Loucy (cell line): ENCODE data around the gene UBE2F.
"Not testable (repeated sequence)": the region's sequence is repeated elsewhere in the genome, so short reads cannot be mapped to it uniquely, and the experiment has no call there.

Source experiments
- H2AFZ ChIP-seq: fragments of 200-600 bp; sonication (generic); 2 replicates; pipeline ENCODE4 v1.6.0; 2016; ENCODE audit warnings: antibody characterized with exemption, mild to moderate bottlenecking, low read length, moderate library complexity
- H3F3A ChIP-seq: fragments of 200-600 bp; 2 replicates; pipeline ENCODE4 v1.6.0; 2016; ENCODE audit warnings: antibody characterized with exemption, low read depth, mild to moderate bottlenecking
- H3K27me3 ChIP-seq: fragments of 200-600 bp; sonication (generic); 2 replicates; pipeline ENCODE4 v1.6.1; 2014; ENCODE audit warnings: low read length, mild to moderate bottlenecking; ENCODE audit not compliant: insufficient read depth, poor library complexity, severe bottlenecking
- H3K36me3 ChIP-seq: fragments of 200-600 bp; sonication (generic); 2 replicates; pipeline ENCODE4 v1.6.1; 2016; ENCODE audit warnings: low read length; ENCODE audit not compliant: insufficient read depth
- H3K4me1 ChIP-seq: fragments of 200-600 bp; sonication (generic); 2 replicates; pipeline ENCODE4 v1.5.1; 2014; ENCODE audit warnings: low read length, mild to moderate bottlenecking; ENCODE audit not compliant: insufficient read depth, poor library complexity, severe bottlenecking
- H3K4me2 ChIP-seq: fragments of 200-600 bp; sonication (generic); 2 replicates; pipeline ENCODE4 v1.6.0; 2014; ENCODE audit warnings: antibody characterized with exemption, low read length, low read depth, mild to moderate bottlenecking; ENCODE audit not compliant: poor library complexity, severe bottlenecking
- H3K4me3 ChIP-seq: fragments of 200-600 bp; sonication (generic); 2 replicates; pipeline ENCODE4 v1.5.1; 2014; ENCODE audit warnings: low read length, mild to moderate bottlenecking, mixed read lengths; ENCODE audit not compliant: poor library complexity, severe bottlenecking
- H3K79me2 ChIP-seq: fragments of 200-600 bp; sonication (generic); 2 replicates; pipeline ENCODE4 v1.6.1; 2014; ENCODE audit warnings: low read length; ENCODE audit not compliant: insufficient read depth
- H3K9ac ChIP-seq: fragments of 200-600 bp; sonication (generic); 2 replicates; pipeline ENCODE4 v1.6.0; 2014; ENCODE audit warnings: mild to moderate bottlenecking, low read depth, low read length, moderate library complexity; ENCODE audit not compliant: poor library complexity, severe bottlenecking
- H3K9me2 ChIP-seq: fragments of 200-600 bp; sonication (generic); replicated peaks from 2 replicates; pipeline ENCODE4 v1.6.1; 2016; ENCODE audit warnings: low read depth, low read length, mixed read lengths
- H3K9me3 ChIP-seq: fragments of 200-600 bp; sonication (generic); 2 replicates; pipeline ENCODE4 v1.6.1; 2014; ENCODE audit warnings: mild to moderate bottlenecking, antibody characterized with exemption, low read length, low read depth; ENCODE audit not compliant: insufficient read depth
- H4K20me1 ChIP-seq: fragments of 200-600 bp; sonication (generic); 2 replicates; pipeline ENCODE4 v1.6.0; 2014; ENCODE audit warnings: antibody characterized with exemption, low read length, mild to moderate bottlenecking; ENCODE audit not compliant: insufficient read depth, poor library complexity, severe bottlenecking
- CTCF ChIP-seq: fragments of 200-600 bp; sonication (generic); conservative IDR thresholded peaks from 2 replicates; pipeline ENCODE4 v1.5.1; 2014; ENCODE audit warnings: mild to moderate bottlenecking, antibody characterized with exemption, low read length
- EZH2phosphoT487 ChIP-seq: fragments of 200-600 bp; IDR thresholded peaks from 2 replicates; pipeline ENCODE4 v1.6.1; 2018; ENCODE audit warnings: antibody characterized with exemption, mild to moderate bottlenecking, moderate library complexity, borderline replicate concordance

The UBE2F gene

GRCh38 chr2:237962432-237963084, 4.3 kb upstream of the UBE2F start:
- Histone ChIP-seq H4K20me1 (peaks cover 2% of the 10 kb centered on the region), H3K9me2 (no peaks in the 10 kb centered on the region), H3K4me2 (no peak overlapping the region), H2AFZ (no peak overlapping the region), H3K4me1 (no peaks in the 10 kb centered on the region), H3K9me3 (no peaks in the 10 kb centered on the region; the same call in 1 of the 2 replicates), H3K27me3 (no peaks in the 10 kb centered on the region), H3K79me2 (peaks cover 4% of the 10 kb centered on the region), H3K36me3 (no peaks in the 10 kb centered on the region), H3K9ac (no peak overlapping the region), H3F3A (no peaks in the 10 kb centered on the region), H3K4me3 (no peak overlapping the region)
- TF ChIP-seq CTCF: no peak
- no peak for TF ChIP-seq EZH2phosphoT487

- not testable (repeated sequence) for H3F3A ChIP-seq, H3K9me2 ChIP-seq, H3K4me3 ChIP-seq, H3K4me2 ChIP-seq, H2AFZ ChIP-seq, H4K20me1 ChIP-seq, H3K4me1 ChIP-seq, H3K9me3 ChIP-seq, H3K27me3 ChIP-seq, H3K36me3 ChIP-seq, H3K9ac ChIP-seq
- H3K79me2 ChIP-seq: peaks cover 13% of the 10 kb centered on the region
Observed at GRCh38 chr2:237963490-237963991, 3.3 kb upstream of the UBE2F start.

- no peaks in the 10 kb centered on the region for H3K9me2 ChIP-seq
- H3K79me2 ChIP-seq: peaks cover 20% of the 10 kb centered on the region
- TF ChIP-seq CTCF: no peak
- no peak for TF ChIP-seq EZH2phosphoT487
- H3K9ac ChIP-seq: no peak overlapping the region
- H3K36me3 ChIP-seq: no peaks in the 10 kb centered on the region
- H3F3A ChIP-seq: no peaks in the 10 kb centered on the region
- H4K20me1 ChIP-seq: peaks cover 15% of the 10 kb centered on the region
- no peak overlapping the region for H2AFZ ChIP-seq
- H3K4me2 ChIP-seq: no peak overlapping the region
- H3K4me3 ChIP-seq: no peak overlapping the region
- H3K4me1 ChIP-seq: peaks cover 10% of the 10 kb centered on the region
- H3K9me3 ChIP-seq: no peaks in the 10 kb centered on the region; the same call in 1 of the 2 replicates
- H3K27me3 ChIP-seq: no peaks in the 10 kb centered on the region
Observed at GRCh38 chr2:237964194-237964577, 2.6 kb upstream of the UBE2F start.
